ENCODE results near the gene ACTA2. TPM values are rescaled to one million over a fixed set of nuclear protein-coding genes. Genes with fewer than 3 reads are reported as not detected.

ACTA2 gene
- polyA plus RNA-seq, 1 experiment: 815 TPM

DNA sequence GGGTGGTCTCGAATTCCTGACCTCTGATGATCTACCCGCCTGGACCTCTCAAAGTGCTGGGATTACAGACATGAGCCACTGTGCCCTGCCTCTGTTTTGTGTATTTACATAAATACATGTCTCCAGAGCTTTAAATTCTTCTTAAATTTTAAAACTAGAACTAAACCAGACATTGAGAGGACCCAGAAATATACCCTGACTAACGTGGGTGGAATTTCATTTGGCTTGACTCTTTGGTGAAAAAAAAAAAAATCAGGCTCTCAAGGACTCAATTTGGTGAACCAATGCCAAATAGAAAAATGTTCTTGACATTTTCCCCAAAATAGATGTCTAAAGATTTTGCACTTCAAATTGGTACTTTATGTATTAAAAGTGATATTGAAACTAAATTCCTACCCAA lies 21.4 kb upstream of the ACTA2 start:
- ChIA-PET CTCF (interaction anchor here (1.6 to 2.1 kb wide), 2 partner anchors 13 to 243 kb away, joined by 6 to 14 read pairs; no protein-coding TSS in a partner anchor), POLR2A (interaction anchor here (1.1 kb wide), 1 partner anchor 21 kb away, joined by 3 read pairs; the partner anchor contains the start of gene ACTA2)
- Histone ChIP-seq H3K4me3 (ENCODE audit: low read depth, low read length) (no peak overlapping the region), H3K27ac (ENCODE audit: low read depth, low read length) (no peak overlapping the region), H3K27me3 (ENCODE audit: control insufficient read depth, insufficient read depth, low read length) (no peaks in the 10 kb centered on the region), H3K9me3 (ENCODE audit: control insufficient read depth, insufficient read depth, low read length) (no peaks in the 10 kb centered on the region)
- DNase-seq (ENCODE audit: low read depth, low spot score): no peak
- TF ChIP-seq, protein P1, sequence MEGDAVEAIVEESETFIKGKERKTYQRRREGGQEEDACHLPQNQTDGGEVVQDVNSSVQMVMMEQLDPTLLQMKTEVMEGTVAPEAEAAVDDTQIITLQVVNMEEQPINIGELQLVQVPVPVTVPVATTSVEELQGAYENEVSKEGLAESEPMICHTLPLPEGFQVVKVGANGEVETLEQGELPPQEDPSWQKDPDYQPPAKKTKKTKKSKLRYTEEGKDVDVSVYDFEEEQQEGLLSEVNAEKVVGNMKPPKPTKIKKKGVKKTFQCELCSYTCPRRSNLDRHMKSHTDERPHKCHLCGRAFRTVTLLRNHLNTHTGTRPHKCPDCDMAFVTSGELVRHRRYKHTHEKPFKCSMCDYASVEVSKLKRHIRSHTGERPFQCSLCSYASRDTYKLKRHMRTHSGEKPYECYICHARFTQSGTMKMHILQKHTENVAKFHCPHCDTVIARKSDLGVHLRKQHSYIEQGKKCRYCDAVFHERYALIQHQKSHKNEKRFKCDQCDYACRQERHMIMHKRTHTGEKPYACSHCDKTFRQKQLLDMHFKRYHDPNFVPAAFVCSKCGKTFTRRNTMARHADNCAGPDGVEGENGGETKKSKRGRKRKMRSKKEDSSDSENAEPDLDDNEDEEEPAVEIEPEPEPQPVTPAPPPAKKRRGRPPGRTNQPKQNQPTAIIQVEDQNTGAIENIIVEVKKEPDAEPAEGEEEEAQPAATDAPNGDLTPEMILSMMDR (IDR thresholded peaks at IDR 0.05; ENCODE audit: low read depth, low read length): no peak

DNA sequence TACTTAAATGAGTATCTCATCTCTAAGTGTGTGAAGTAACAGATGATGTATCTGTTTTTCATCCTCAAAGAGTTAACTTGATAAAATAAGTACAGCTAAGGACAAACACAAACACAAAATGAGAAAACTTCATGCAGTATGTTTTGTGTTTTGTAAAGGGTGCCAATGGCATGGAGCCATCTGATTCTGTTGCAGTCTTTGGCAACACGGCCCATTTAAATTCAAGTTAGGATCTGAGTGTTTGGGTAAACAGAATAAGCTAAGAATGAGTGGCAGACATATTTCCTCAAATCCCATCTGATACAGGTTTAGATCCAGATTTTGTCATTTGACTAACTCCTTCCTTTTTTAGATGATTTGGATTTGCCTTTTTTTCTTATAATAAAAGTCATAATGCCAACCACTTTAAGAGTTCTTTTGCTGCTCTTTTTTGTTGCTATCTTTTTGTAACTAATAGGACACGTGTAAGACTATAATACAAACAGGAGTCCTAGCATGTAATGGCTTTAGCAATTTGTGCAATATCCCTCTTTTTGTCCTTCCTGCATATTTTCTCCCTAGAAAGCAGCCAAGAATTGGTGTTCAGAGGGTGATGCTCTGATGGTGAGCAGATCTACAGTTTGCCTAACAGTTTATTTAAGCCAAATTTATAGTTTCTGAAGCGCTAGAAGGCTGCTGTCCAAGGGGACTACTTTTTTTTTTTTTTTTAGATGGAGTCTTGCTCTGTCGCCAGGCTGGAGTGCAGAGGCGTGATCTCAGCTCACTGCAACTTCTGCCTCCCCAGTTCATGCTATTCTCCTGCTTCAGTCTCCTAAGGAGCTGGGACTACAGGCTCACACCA lies 18.9 kb upstream of the ACTA2 start:
- no peak for DNase-seq (ENCODE audit: low read depth, low spot score)
- ChIA-PET CTCF (interaction anchor here (0.7 kb wide), 1 partner anchor 1187 kb away, joined by 6 read pairs; no protein-coding TSS in a partner anchor), POLR2A (no interaction called here)
- Histone ChIP-seq H3K4me3 (ENCODE audit: low read depth, low read length) (no peak overlapping the region), H3K27me3 (ENCODE audit: control insufficient read depth, insufficient read depth, low read length) (no peaks in the 10 kb centered on the region), H3K27ac (ENCODE audit: low read depth, low read length) (no peak overlapping the region), H3K9me3 (ENCODE audit: control insufficient read depth, insufficient read depth, low read length) (no peaks in the 10 kb centered on the region)
- TF ChIP-seq, protein P1 (IDR thresholded peaks at IDR 0.05; ENCODE audit: low read depth, low read length): no peak

DNA sequence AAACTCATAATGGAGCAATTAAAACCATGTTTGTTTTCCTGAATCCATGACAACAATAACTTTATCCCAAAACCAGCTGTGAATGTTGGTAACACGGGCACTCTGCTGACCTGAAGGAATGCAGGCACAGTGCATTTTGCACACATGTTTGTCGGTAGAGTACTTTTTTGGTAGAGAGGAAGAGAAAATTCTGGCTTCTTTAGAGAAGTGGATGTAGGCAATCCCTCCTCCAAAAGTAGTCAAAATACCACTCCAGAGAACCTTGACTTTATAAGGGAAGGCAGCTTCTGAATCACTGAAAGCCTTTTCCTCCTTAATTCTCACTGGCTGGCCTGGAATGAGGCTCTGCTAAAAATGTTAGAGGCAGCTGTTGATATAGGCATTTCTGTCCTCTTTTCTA lies 15.8 kb upstream of the ACTA2 start:
- TF ChIP-seq, protein P1 (IDR thresholded peaks at IDR 0.05; ENCODE audit: low read depth, low read length): no peak
- peak overlapping the region; percentile 23 for H3K27ac ChIP-seq (ENCODE audit: low read depth, low read length)
- CTCF ChIA-PET: interaction anchor here (0.9 to 1.8 kb wide), 3 partner anchors 19 to 132 kb away, joined by 3 to 13 read pairs (median 4); no protein-coding TSS in a partner anchor

DNA sequence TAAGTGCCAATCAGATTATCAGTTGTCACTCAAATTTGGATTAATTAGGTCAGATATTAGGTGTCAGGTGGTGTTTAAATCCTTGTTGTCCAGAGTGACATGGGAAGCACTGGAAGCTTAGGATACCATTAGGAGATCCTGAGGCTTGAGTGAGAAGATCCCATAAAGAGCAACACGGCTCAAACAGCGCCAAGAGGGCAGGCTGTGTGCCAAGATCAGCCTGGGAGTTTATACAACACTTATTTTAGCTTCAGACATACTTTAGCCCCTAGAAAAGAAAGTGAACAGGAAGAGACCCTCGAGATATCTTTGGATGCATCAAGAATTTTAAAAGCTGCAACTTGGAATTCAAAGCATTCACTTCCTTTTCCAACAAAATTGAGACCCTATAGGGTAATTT lies 14.2 kb upstream of the ACTA2 start:
- CTCF ChIA-PET: interaction anchor here (1.4 kb wide), 1 partner anchor 20 kb away, joined by 10 read pairs; no protein-coding TSS in a partner anchor
- TF ChIP-seq, protein P1 (IDR thresholded peaks at IDR 0.05; ENCODE audit: low read depth, low read length): no peak
- H3K4me3 ChIP-seq (ENCODE audit: low read depth, low read length): no peak overlapping the region
- H3K27me3 ChIP-seq (ENCODE audit: control insufficient read depth, insufficient read depth, low read length): no peaks in the 10 kb centered on the region
- no peaks in the 10 kb centered on the region for H3K9me3 ChIP-seq (ENCODE audit: control insufficient read depth, insufficient read depth, low read length)
- H3K27ac ChIP-seq (ENCODE audit: low read depth, low read length): no peak overlapping the region
- DNase-seq (ENCODE audit: low read depth, low spot score): no peak
- POLR2A ChIA-PET: no interaction called here

More for the DNA sequence above, 15.8 kb upstream of the ACTA2 start:
- H3K4me3 ChIP-seq (ENCODE audit: low read depth, low read length): no peak overlapping the region
- DNase-seq (ENCODE audit: low read depth, low spot score): no peak
- POLR2A ChIA-PET: no interaction called here
- H3K9me3 ChIP-seq (ENCODE audit: control insufficient read depth, insufficient read depth, low read length): no peaks in the 10 kb centered on the region
- no peaks in the 10 kb centered on the region for H3K27me3 ChIP-seq (ENCODE audit: control insufficient read depth, insufficient read depth, low read length)

DNA sequence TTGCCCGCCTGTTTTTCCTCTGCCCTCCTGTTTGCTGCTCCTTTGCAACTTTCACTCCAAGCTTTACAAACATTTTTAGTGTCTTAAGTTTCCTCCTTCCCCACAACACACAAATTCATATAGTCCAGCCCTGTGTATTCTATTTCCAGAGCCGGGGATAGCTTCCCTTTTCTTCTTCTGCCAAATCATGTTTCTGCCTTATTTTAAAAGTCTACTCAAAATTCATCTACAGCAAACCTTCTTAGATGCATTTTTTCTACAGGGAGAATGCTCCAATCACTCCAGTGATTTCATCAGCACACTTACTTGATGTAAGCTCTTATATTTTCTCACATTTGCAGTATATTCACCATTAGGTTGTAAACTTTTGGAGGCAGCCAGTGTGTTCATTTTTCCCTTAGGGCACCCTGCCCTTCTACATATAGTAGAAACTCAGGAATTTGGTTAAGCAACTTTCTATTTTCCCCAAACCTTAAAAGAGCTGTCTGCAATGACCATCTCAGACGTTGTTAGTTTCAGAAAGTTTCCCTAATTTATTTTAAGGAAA lies 12.4 kb upstream of the ACTA2 start:
- DNase-seq (ENCODE audit: low read depth, low spot score): no peak
- Histone ChIP-seq H3K9me3 (ENCODE audit: control insufficient read depth, insufficient read depth, low read length) (no peaks in the 10 kb centered on the region), H3K27ac (ENCODE audit: low read depth, low read length) (no peak overlapping the region), H3K4me3 (ENCODE audit: low read depth, low read length) (no peak overlapping the region), H3K27me3 (ENCODE audit: control insufficient read depth, insufficient read depth, low read length) (no peaks in the 10 kb centered on the region)
- POLR2A ChIA-PET: interaction anchor here (0.6 kb wide), 1 partner anchor 19 kb away, joined by 3 read pairs; no protein-coding TSS in a partner anchor
- TF ChIP-seq, protein P1 (IDR thresholded peaks at IDR 0.05; ENCODE audit: low read depth, low read length): no peak
- CTCF ChIA-PET: interaction anchor here (1.3 to 1.6 kb wide), 3 partner anchors 22 to 32 kb away, joined by 4 to 7 read pairs (median 4); no protein-coding TSS in a partner anchor
